ENCODE results near the gene DNTT. TPM values are rescaled to one million over a fixed set of nuclear protein-coding genes. Genes with fewer than 3 reads are reported as not detected.

Gene DNTT
- polyA plus RNA-seq, 2 of the 4 experiments (the other 2 are of a cell fraction) = not detected

DNA sequence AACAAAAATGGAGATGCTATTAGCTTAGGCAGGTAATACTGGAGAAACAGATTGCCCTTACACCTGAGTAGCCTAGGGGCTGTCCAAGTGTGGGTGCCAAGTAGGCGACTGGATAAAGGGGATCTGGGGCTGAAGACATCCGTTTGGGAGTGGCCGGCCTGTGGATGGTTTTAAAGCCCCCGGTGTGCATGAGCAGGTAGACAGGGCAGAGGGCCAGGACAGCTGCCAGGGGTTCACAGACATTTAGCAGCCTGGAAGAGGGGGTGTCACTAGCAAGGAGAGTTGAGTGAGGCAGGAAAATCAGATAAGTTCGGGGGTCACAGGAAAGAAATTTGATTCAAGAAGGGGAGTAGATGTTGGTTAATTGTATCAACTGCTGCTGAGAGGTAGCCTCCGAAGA lies 56.1 kb downstream of the DNTT start:
- ChIA-PET POLR2A (no interaction called here), CTCF (interaction anchor here (2.6 to 3.2 kb wide), 2 partner anchors 11 kb away, joined by 13 to 17 read pairs; no protein-coding TSS in a partner anchor)
- ATAC-seq (no peak), FAIRE-seq (no peak), DNase-seq (ENCODE audit: low read depth in 1 of 2, low spot score in 1 of 2) (no peak)
- no peak overlapping the region for H3K4me3 ChIP-seq
- no peaks in the 10 kb centered on the region for H3K9me3 ChIP-seq
- 47% methylated on average over 6 of the region's 6 CpGs for WGBS (ENCODE audit: missing lambda C conversion rate)
- TF ChIP-seq NR3C1 (IDR thresholded peaks at IDR 0.05) (no peak), ZC3H11A (IDR thresholded peaks at IDR 0.05) (no peak), JUN (IDR thresholded peaks at IDR 0.05) (no peak), CEBPB (IDR thresholded peaks at IDR 0.05) (no peak), POLR2AphosphoS2 (conservative IDR thresholded peaks at IDR 0.05; ENCODE audit: low read length) (no peak), TFCP2L1 (CRISPR knock-in tag; IDR thresholded peaks at IDR 0.05) (no peak), CHD2 (IDR thresholded peaks at IDR 0.05; ENCODE audit: low read length, partially characterized antibody) (no peak), HOXB5 (CRISPR knock-in tag; IDR thresholded peaks at IDR 0.05) (no peak)
- TF ChIP-seq, protein P1, sequence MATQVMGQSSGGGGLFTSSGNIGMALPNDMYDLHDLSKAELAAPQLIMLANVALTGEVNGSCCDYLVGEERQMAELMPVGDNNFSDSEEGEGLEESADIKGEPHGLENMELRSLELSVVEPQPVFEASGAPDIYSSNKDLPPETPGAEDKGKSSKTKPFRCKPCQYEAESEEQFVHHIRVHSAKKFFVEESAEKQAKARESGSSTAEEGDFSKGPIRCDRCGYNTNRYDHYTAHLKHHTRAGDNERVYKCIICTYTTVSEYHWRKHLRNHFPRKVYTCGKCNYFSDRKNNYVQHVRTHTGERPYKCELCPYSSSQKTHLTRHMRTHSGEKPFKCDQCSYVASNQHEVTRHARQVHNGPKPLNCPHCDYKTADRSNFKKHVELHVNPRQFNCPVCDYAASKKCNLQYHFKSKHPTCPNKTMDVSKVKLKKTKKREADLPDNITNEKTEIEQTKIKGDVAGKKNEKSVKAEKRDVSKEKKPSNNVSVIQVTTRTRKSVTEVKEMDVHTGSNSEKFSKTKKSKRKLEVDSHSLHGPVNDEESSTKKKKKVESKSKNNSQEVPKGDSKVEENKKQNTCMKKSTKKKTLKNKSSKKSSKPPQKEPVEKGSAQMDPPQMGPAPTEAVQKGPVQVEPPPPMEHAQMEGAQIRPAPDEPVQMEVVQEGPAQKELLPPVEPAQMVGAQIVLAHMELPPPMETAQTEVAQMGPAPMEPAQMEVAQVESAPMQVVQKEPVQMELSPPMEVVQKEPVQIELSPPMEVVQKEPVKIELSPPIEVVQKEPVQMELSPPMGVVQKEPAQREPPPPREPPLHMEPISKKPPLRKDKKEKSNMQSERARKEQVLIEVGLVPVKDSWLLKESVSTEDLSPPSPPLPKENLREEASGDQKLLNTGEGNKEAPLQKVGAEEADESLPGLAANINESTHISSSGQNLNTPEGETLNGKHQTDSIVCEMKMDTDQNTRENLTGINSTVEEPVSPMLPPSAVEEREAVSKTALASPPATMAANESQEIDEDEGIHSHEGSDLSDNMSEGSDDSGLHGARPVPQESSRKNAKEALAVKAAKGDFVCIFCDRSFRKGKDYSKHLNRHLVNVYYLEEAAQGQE (IDR thresholded peaks at IDR 0.05) = no peak
- H3K4me2 ChIP-seq = no peak overlapping the region
- H3K27ac ChIP-seq = no peak overlapping the region
- H3K4me1 ChIP-seq = no peaks in the 10 kb centered on the region

GRCh38 chr10:96360766-96361165 lies 56.5 kb downstream of the DNTT start:
- TF ChIP-seq CBX2 (IDR thresholded peaks at IDR 0.05; ENCODE audit: borderline replicate concordance, low read depth) (no peak), ZNF302 (CRISPR knock-in tag; IDR thresholded peaks at IDR 0.05) (no peak), EHF (CRISPR knock-in tag; IDR thresholded peaks at IDR 0.05) (no peak), ZSCAN20 (CRISPR knock-in tag; IDR thresholded peaks at IDR 0.05) (no peak), NR3C1 (IDR thresholded peaks at IDR 0.05) (no peak), MAZ (IDR thresholded peaks at IDR 0.05; ENCODE audit: borderline replicate concordance, low read depth, low read length) (no peak), E2F6 (IDR thresholded peaks at IDR 0.05; ENCODE audit: borderline replicate concordance, low read depth) (no peak), NFE2L2 (conservative IDR thresholded peaks at IDR 0.05; ENCODE audit: low read length) (no peak), PHF8 (IDR thresholded peaks at IDR 0.05; ENCODE audit: borderline replicate concordance, low read depth) (no peak), BHLHE40 (IDR thresholded peaks at IDR 0.05; ENCODE audit: low read depth, low read length) (no peak), TP53 (CRISPR knock-in tag; IDR thresholded peaks at IDR 0.05) (no peak), HEYL (CRISPR knock-in tag; IDR thresholded peaks at IDR 0.05) (no peak), RFX5 (IDR thresholded peaks at IDR 0.05) (no peak), SMC3 (IDR thresholded peaks at IDR 0.05) (no peak), HDAC2 (IDR thresholded peaks at IDR 0.05) (no peak), CHD2 (IDR thresholded peaks at IDR 0.05; ENCODE audit: low read length, partially characterized antibody) (no peak)
- Histone ChIP-seq H3K4me1 (no peaks in the 10 kb centered on the region), H3K27ac (no peak overlapping the region), H3K9me3 (no peaks in the 10 kb centered on the region), H3K4me2 (no peak overlapping the region), H3K4me3 (no peak overlapping the region)
- ChIA-PET POLR2A (no interaction called here), CTCF (interaction anchor here (2.0 to 2.6 kb wide), 2 partner anchors 10 to 14 kb away, joined by 11 to 13 read pairs; no protein-coding TSS in a partner anchor)
- DNase-seq (ENCODE audit: low read depth in 1 of 2, low spot score in 1 of 2) (no peak), FAIRE-seq (no peak), ATAC-seq (no peak)
- 14% methylated on average over 3 of the region's 3 CpGs for WGBS (ENCODE audit: missing lambda C conversion rate)

All from A549 (cell line).